GM19463 (cell line): ENCODE measurements around the gene ENDOD1.
A peak's percentile ranks its signal among the peaks of the same experiment; 100 is the strongest.

Experiments
- ATAC-seq: cut with Tn5 transposase; IDR thresholded peaks from one replicate; pipeline ENCODE4 v1.9.1; 2021; ENCODE audit warnings: mild to moderate bottlenecking, moderate library complexity; ENCODE audit not compliant: unreplicated experiment

The ENDOD1 gene

GRCh38 chr11:95142431-95142830, 52.8 kb downstream of the ENDOD1 start:
- no peak for ATAC-seq

- no peak for ATAC-seq
Observed at GRCh38 chr11:95143106-95143681, 53.5 kb downstream of the ENDOD1 start.

- ATAC-seq = no peak
Observed at GRCh38 chr11:95144313-95145235, 54.9 kb downstream of the ENDOD1 start.

GRCh38 chr11:95145430-95146060, 55.9 kb downstream of the ENDOD1 start:
- no peak for ATAC-seq

GRCh38 chr11:95147364-95147905, 57.8 kb downstream of the ENDOD1 start:
- ATAC-seq = no peak

GRCh38 chr11:95148406-95148805, 58.8 kb downstream of the ENDOD1 start:
- ATAC-seq = no peak

- no peak for ATAC-seq
Observed at GRCh38 chr11:95148938-95149337, 59.3 kb downstream of the ENDOD1 start.

GRCh38 chr11:95149651-95150364, 60.2 kb downstream of the ENDOD1 start:
- ATAC-seq = no peak

GRCh38 chr11:95150956-95151684, 61.5 kb downstream of the ENDOD1 start:
- peak; percentile 82 for ATAC-seq

GRCh38 chr11:95152876-95153856, 63.5 kb downstream of the ENDOD1 start:
- ATAC-seq = no peak

- ATAC-seq = no peak
Observed at GRCh38 chr11:95153857-95154246, 64.2 kb downstream of the ENDOD1 start.

GRCh38 chr11:95154514-95154913, 64.9 kb downstream of the ENDOD1 start:
- no peak for ATAC-seq

- no peak for ATAC-seq
Observed at GRCh38 chr11:95155385-95155784, 65.7 kb downstream of the ENDOD1 start.

GRCh38 chr11:95156133-95156721, 66.6 kb downstream of the ENDOD1 start:
- no peak for ATAC-seq

- ATAC-seq = no peak
Observed at GRCh38 chr11:95156916-95157541, 67.4 kb downstream of the ENDOD1 start.

GRCh38 chr11:95157824-95158223, 68.2 kb downstream of the ENDOD1 start:
- ATAC-seq = no peak

GRCh38 chr11:95161248-95161647, 71.6 kb downstream of the ENDOD1 start:
- ATAC-seq = no peak

- ATAC-seq = no peak
Observed at GRCh38 chr11:95163106-95163505, 73.5 kb downstream of the ENDOD1 start.
